PC-9 (cell line): ENCODE measurements around the gene UBR4.
"Not testable (repeated sequence)": the region's sequence is repeated elsewhere in the genome, so short reads cannot be mapped to it uniquely, and the experiment has no call there.

Experiments
- EZH2 ChIP-seq: fragments of 200-600 bp; sonication (generic); IDR thresholded peaks from 2 replicates; pipeline ENCODE4 v1.8.0; 2017; ENCODE audit warnings: antibody characterized with exemption, low read depth
- TF ChIP-seq, protein P1 (sequence below): fragments of 200-600 bp; sonication (generic); conservative IDR thresholded peaks from 2 replicates; pipeline ENCODE4 v1.6.1; 2017; ENCODE audit warnings: mixed run types, antibody characterized with exemption, mild to moderate bottlenecking, moderate library complexity

GRCh38 chr1:19216585-19216984, 6.5 kb upstream of the UBR4 start:
- TF ChIP-seq, protein P1, sequence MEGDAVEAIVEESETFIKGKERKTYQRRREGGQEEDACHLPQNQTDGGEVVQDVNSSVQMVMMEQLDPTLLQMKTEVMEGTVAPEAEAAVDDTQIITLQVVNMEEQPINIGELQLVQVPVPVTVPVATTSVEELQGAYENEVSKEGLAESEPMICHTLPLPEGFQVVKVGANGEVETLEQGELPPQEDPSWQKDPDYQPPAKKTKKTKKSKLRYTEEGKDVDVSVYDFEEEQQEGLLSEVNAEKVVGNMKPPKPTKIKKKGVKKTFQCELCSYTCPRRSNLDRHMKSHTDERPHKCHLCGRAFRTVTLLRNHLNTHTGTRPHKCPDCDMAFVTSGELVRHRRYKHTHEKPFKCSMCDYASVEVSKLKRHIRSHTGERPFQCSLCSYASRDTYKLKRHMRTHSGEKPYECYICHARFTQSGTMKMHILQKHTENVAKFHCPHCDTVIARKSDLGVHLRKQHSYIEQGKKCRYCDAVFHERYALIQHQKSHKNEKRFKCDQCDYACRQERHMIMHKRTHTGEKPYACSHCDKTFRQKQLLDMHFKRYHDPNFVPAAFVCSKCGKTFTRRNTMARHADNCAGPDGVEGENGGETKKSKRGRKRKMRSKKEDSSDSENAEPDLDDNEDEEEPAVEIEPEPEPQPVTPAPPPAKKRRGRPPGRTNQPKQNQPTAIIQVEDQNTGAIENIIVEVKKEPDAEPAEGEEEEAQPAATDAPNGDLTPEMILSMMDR: not testable (repeated sequence)
- TF ChIP-seq EZH2: not testable (repeated sequence)
